Stimulated activated CD4-positive, alpha-beta T cell treated with anti-CD3 and anti-CD28 coated beads, Interleukin-15, amount 100 ng/mL, for 1 hour (primary cell): Measurements from ENCODE around the gene SLC9A8.

Experiments used
- DNase-seq, 2 donors: peaks; one replicate each; pipeline ENCODE4 v3.0.0-alpha.2; 2020; ENCODE audit warnings: low read depth in 1 of 2, low spot score in 1 of 2

SLC9A8 gene

GRCh38 chr20:49871391-49871948 lies 58.8 kb downstream of the SLC9A8 start:
- no peak for DNase-seq

- DNase-seq, result no peak
These were observed 59.4 kb downstream of the SLC9A8 start for GRCh38 chr20:49872056-49872455.

GRCh38 chr20:49874696-49875095 lies 62.1 kb downstream of the SLC9A8 start:
- DNase-seq, result no peak

GRCh38 chr20:49877386-49877921 lies 64.8 kb downstream of the SLC9A8 start:
- DNase-seq, result no peak

GRCh38 chr20:49878977-49879376 lies 66.3 kb downstream of the SLC9A8 start:
- no peak for DNase-seq

- DNase-seq, result no peak
These were observed 67.5 kb downstream of the SLC9A8 start for GRCh38 chr20:49880177-49880576.

GRCh38 chr20:49880724-49881445 lies 68.3 kb downstream of the SLC9A8 start:
- DNase-seq, result no peak

GRCh38 chr20:49882171-49882970 lies 69.7 kb downstream of the SLC9A8 start:
- no peak for DNase-seq

GRCh38 chr20:49883246-49883802 lies 70.7 kb downstream of the SLC9A8 start:
- no peak for DNase-seq

- DNase-seq, result no peak
These were observed 73.1 kb downstream of the SLC9A8 start for GRCh38 chr20:49885558-49886332.

GRCh38 chr20:49886571-49887213 lies 74.1 kb downstream of the SLC9A8 start:
- DNase-seq, result no peak

- DNase-seq, result no peak
These were observed 74.9 kb downstream of the SLC9A8 start for GRCh38 chr20:49887251-49888211.

- DNase-seq, result peak in 1 of 2 donors; percentile 35
These were observed 75.8 kb downstream of the SLC9A8 start for GRCh38 chr20:49888212-49889000.

- no peak for DNase-seq
These were observed 76.6 kb downstream of the SLC9A8 start for GRCh38 chr20:49889001-49889934.

GRCh38 chr20:49889935-49890333 lies 77.3 kb downstream of the SLC9A8 start:
- no peak for DNase-seq

GRCh38 chr20:49890471-49891361 lies 78.1 kb downstream of the SLC9A8 start:
- DNase-seq, result no peak
